K562 (cell line): Measurements from ENCODE around the gene CASP9. TPM values are rescaled to one million over a fixed set of nuclear protein-coding genes. Genes with fewer than 3 reads are reported as not detected.

Experiments
- ATF3 ChIP-seq, 2 experiments: fragments of 450-650 bp in 1 of 2; sonication (generic) in 1 of 2; formaldehyde crosslinking in 1 of 2; IDR thresholded peaks in 1 of 2; conservative IDR thresholded peaks in 1 of 2; 2 replicates each; pipeline versions ENCODE4 v1.6.1 to v1.8.1; 2016 to 2023; ENCODE audit warnings: mild to moderate bottlenecking in 2 of 2, moderate library complexity in 2 of 2, inconsistent platforms in 1 of 2, missing genetic modification reagents in 1 of 2
- ATF4 ChIP-seq: fragments of 450-650 bp; formaldehyde crosslinking; IDR thresholded peaks from 2 replicates; pipeline ENCODE4 v1.4.0; 2022; ENCODE audit warnings: mild to moderate bottlenecking, moderate library complexity
- BRF1 ChIP-seq: IDR thresholded peaks from 3 replicates; pipeline ENCODE4 v1.6.1; 2011; ENCODE audit warnings: borderline replicate concordance, mild to moderate bottlenecking; ENCODE audit not compliant: insufficient read length; ENCODE audit errors: extremely low read depth
- CC2D1A ChIP-seq: fragments of 450-650 bp; IDR thresholded peaks from 2 replicates; pipeline ENCODE4 v1.6.1; 2017; ENCODE audit warnings: mild to moderate bottlenecking
- CREB1 ChIP-seq, 2 experiments: sonication (generic) in 1 of 2; formaldehyde crosslinking in 1 of 2; IDR thresholded peaks; 2 replicates each; pipeline versions ENCODE4 v1.6.1 to v1.8.0; 2012 to 2022; ENCODE audit warnings: inconsistent platforms in 1 of 2, mild to moderate bottlenecking in 1 of 2, missing genetic modification reagents in 1 of 2, moderate library complexity in 1 of 2
- ETS1 ChIP-seq: conservative IDR thresholded peaks from 2 replicates; pipeline ENCODE4 v1.6.1; 2011; ENCODE audit warnings: low read depth, mild to moderate bottlenecking, low read length; ENCODE audit not compliant: control insufficient read depth
- HNRNPH1 ChIP-seq: fragments of 200-400 bp; formaldehyde crosslinking; optimal IDR thresholded peaks from 2 replicates; pipeline ENCODE3; 2017; ENCODE audit warnings: low read depth, mild to moderate bottlenecking, low read length, moderate library complexity
- JUND ChIP-seq, 2 experiments: IDR thresholded peaks; 2 replicates in 1 of 2; 3 replicates in 1 of 2; pipeline ENCODE4 v1.6.1; 2011; ENCODE audit warnings: borderline replicate concordance in 2 of 2, low read depth in 2 of 2, low read length in 2 of 2, improper control_type of control experiment in 1 of 2, missing biosample characterization in 1 of 2, missing genetic modification characterization in 1 of 2, missing genetic modification reagents in 1 of 2
- POLR2B ChIP-seq: fragments of 450-650 bp; IDR thresholded peaks from 2 replicates; pipeline ENCODE4 v1.6.1; 2018; ENCODE audit warnings: low read depth; ENCODE audit not compliant: partially characterized antibody
- PRDM10 ChIP-seq: fragments of 450-650 bp; IDR thresholded peaks from 2 replicates; pipeline ENCODE4 v1.6.1; 2018; ENCODE audit not compliant: partially characterized antibody
- RAD21 ChIP-seq, 2 experiments: fragments of 250-450 bp in 1 of 2; fragments of 450-650 bp in 1 of 2; sonication (Bioruptor Pico) in 1 of 2; formaldehyde crosslinking in 1 of 2; IDR thresholded peaks in 1 of 2; conservative IDR thresholded peaks in 1 of 2; 2 replicates each; pipeline versions ENCODE4 v1.4.0 to v1.8.0; 2020 to 2022; ENCODE audit warnings: mild to moderate bottlenecking in 2 of 2, moderate library complexity in 1 of 2
- SNIP1 ChIP-seq: fragments of 450-650 bp; IDR thresholded peaks from 2 replicates; pipeline ENCODE4 v1.7.1; 2017; ENCODE audit warnings: low read depth, mild to moderate bottlenecking
- SRSF9 ChIP-seq: fragments of 200-400 bp; formaldehyde crosslinking; IDR thresholded peaks from 2 replicates; pipeline ENCODE4 v1.6.1; 2017; ENCODE audit warnings: low read depth, low read length, borderline replicate concordance
- TEAD1 ChIP-seq, 2 experiments: fragments of 450-650 bp in 1 of 2; sonication (generic) in 1 of 2; formaldehyde crosslinking; IDR thresholded peaks; 2 replicates each; pipeline versions ENCODE4 v1.4.0 to v1.8.0; 2020 to 2022; ENCODE audit warnings: mild to moderate bottlenecking in 2 of 2, missing genetic modification reagents in 1 of 2
- ZNF12 ChIP-seq: sonication (generic); formaldehyde crosslinking; IDR thresholded peaks from 2 replicates; pipeline ENCODE4 v1.4.0; 2020; ENCODE audit warnings: mild to moderate bottlenecking, missing genetic modification reagents
- polyA plus RNA-seq, 8 experiments: library from polyadenylated mRNA; depleted of rRNA in 4 of 8; stranded (reverse) in 5 of 8; unstranded in 3 of 8; fragments of >200 nt; fragmentation: Nextera tagmentation in 2 of 8; fragmentation: Illumina TruSeq in 1 of 8; extraction: Ambion mirVana in 2 of 8; extraction: Trizol in 1 of 8; gene quantifications; 2 replicates each; pipeline versions ENCODE4 v1.2.1 to v1.2.3, GENCODE V29; 2011 to 2014; ENCODE audit warnings: inconsistent platforms in 1 of 8, missing spikeins in 1 of 8
- total RNA-seq, 7 experiments: library from RNA; depleted of rRNA in 6 of 7; stranded (reverse); fragments of >200 nt in 6 of 7; fragmentation: Illumina TruSeq in 2 of 7; extraction: Trizol in 2 of 7; gene quantifications; 2 replicates each; pipeline versions ENCODE4 v1.2.1 to v1.2.3, GENCODE V29; 2011 to 2021; ENCODE audit warnings: low replicate concordance in 1 of 7

Gene CASP9
- total and polyA plus RNA-seq, 9 of the 15 experiments (the other 6 are each of a cell fraction or from before 2014, with no cell fraction given): 10.8 to 54.1 (median 30.7) TPM

DNA sequence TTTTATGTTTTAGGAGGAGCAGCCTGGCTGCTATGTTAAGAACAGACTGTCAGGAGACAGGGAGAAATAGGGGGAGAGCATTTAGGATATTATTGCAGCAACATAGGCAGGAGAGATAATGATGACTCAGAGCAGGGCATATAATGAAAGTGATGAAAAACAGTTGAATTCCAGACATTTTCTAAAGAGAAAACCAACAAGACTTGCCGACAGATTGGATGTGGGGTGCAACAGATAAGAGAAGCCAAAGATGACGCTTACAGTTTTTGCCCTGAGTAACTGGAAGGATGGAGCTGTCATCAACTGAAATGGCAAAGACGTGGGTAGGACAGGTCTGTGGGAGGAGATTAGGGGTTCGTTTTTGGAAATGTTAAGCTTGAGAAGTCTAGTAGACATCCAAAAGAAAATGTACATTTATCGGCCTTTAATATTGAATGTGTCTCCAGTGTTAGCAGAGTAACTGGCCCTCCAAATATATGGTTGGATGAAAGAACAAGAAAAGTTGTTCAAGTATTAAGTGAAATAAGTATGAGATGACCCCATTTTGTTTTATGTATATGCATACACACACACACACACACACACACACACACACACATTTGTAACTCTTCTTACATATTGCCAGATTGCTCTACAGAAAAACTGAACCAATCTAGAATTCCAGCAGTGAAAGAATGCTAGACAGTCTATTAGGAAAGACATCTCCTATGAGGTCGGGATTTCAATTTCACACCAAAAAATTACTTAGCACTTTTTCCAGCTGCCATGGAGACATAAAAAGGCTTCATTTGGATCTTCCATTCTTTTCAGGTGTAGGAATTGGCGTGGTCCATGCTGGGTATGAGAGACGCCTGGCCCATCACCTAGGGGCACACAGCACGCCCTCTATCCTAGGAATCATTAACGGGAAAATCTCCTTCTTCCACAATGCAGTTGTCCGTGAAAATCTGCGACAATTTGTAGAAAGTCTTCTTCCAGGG lies 19.9 kb upstream of the CASP9 start (continued):
- no peak for TF ChIP-seq SNIP1
- TF ChIP-seq PRDM10: peak; percentile 60
- TF ChIP-seq CC2D1A: peak; percentile 93
- TF ChIP-seq TEAD1 (CRISPR knock-in tag; IDR thresholded peaks at IDR 0.05): peak; percentile 95 to 99
- 0 out of 2 replicates have a peak, but pooled peaks have one; percentile 50 for TF ChIP-seq ZNF12 (CRISPR knock-in tag)
- peak; percentile 100 for TF ChIP-seq ATF3 (IDR thresholded peaks at IDR 0.05)
- peak; percentile 98 for TF ChIP-seq ATF3 (CRISPR knock-in tag; conservative IDR thresholded peaks at IDR 0.05)
- TF ChIP-seq SRSF9: no peak
- peak; percentile 99 for TF ChIP-seq JUND (IDR thresholded peaks at IDR 0.05; ENCODE audit: borderline replicate concordance, low read depth, low read length)
- TF ChIP-seq JUND (tag; IDR thresholded peaks at IDR 0.05; ENCODE audit: borderline replicate concordance, low read depth, low read length): peak; percentile 99; the same call in 2 of the 3 replicates
- no peak for TF ChIP-seq HNRNPH1
- peak; percentile 3 to 24; a peak in 1 of 4 replicates for TF ChIP-seq RAD21 (CRISPR knock-in tag; conservative IDR thresholded peaks at IDR 0.05 in 1 of 2, IDR thresholded peaks at IDR 0.05 in 1 of 2)
- TF ChIP-seq BRF1: no peak
- 0 out of 2 replicates have a peak, but pooled peaks have one; percentile 19 for TF ChIP-seq ATF4 (CRISPR knock-in tag)
- peak; percentile 86 for TF ChIP-seq CREB1 (IDR thresholded peaks at IDR 0.05)
- TF ChIP-seq CREB1 (CRISPR knock-in tag; IDR thresholded peaks at IDR 0.05): peak; percentile 63
- peak; percentile 50 for TF ChIP-seq POLR2B
- TF ChIP-seq ETS1: no peak
